ENCODE results near the gene MAMLD1.

Gene MAMLD1

GRCh38 chrX:150503898-150504219 lies 140.7 kb downstream of the MAMLD1 start:
- H3K9me3 ChIP-seq (ENCODE audit: severe bottlenecking) = no peaks in the 10 kb centered on the region

GRCh38 chrX:150504397-150505182 lies 141.5 kb downstream of the MAMLD1 start:
- no peaks in the 10 kb centered on the region for H3K9me3 ChIP-seq (ENCODE audit: severe bottlenecking)

More at GRCh38 chrX:150503898-150504219, 140.7 kb downstream of the MAMLD1 start:
- Histone ChIP-seq H3K27me3 (ENCODE audit: insufficient read depth, low read depth, severe bottlenecking) (peaks cover 13% of the 10 kb centered on the region), H3K27ac (no peak overlapping the region), H3K36me3 (no peaks in the 10 kb centered on the region), H3K4me3 (ENCODE audit: low read depth, low read length) (no peak overlapping the region)
- DNase-seq = no peak
- TF ChIP-seq CTCF (IDR thresholded peaks at IDR 0.05; ENCODE audit: low read depth, low read length) = no peak

GRCh38 chrX:150506020-150506419 lies 142.9 kb downstream of the MAMLD1 start:
- Histone ChIP-seq H3K27me3 (ENCODE audit: insufficient read depth, low read depth, severe bottlenecking) (peaks cover 14% of the 10 kb centered on the region), H3K4me3 (ENCODE audit: low read depth, low read length) (no peak overlapping the region), H3K9me3 (ENCODE audit: severe bottlenecking) (no peaks in the 10 kb centered on the region), H3K36me3 (no peaks in the 10 kb centered on the region), H3K27ac (no peak overlapping the region)
- no peak for DNase-seq
- no peak for TF ChIP-seq CTCF (IDR thresholded peaks at IDR 0.05; ENCODE audit: low read depth, low read length)

More at GRCh38 chrX:150504397-150505182, 141.5 kb downstream of the MAMLD1 start:
- no peak overlapping the region for H3K27ac ChIP-seq
- peak; percentile 41 for DNase-seq
- peaks cover 14% of the 10 kb centered on the region for H3K27me3 ChIP-seq (ENCODE audit: insufficient read depth, low read depth, severe bottlenecking)
- H3K4me3 ChIP-seq (ENCODE audit: low read depth, low read length) = no peak overlapping the region
- no peaks in the 10 kb centered on the region for H3K36me3 ChIP-seq
- peak; percentile 65 for TF ChIP-seq CTCF (IDR thresholded peaks at IDR 0.05; ENCODE audit: low read depth, low read length)

- Histone ChIP-seq H3K4me3 (ENCODE audit: low read depth, low read length) (no peak overlapping the region), H3K27me3 (ENCODE audit: insufficient read depth, low read depth, severe bottlenecking) (peaks cover 14% of the 10 kb centered on the region), H3K9me3 (ENCODE audit: severe bottlenecking) (no peaks in the 10 kb centered on the region), H3K36me3 (no peaks in the 10 kb centered on the region), H3K27ac (no peak overlapping the region)
- no peak for DNase-seq
- TF ChIP-seq CTCF (IDR thresholded peaks at IDR 0.05; ENCODE audit: low read depth, low read length) = no peak
These were observed 143.4 kb downstream of the MAMLD1 start for GRCh38 chrX:150506486-150506885.

GRCh38 chrX:150507251-150507856 lies 144.2 kb downstream of the MAMLD1 start:
- Histone ChIP-seq H3K4me3 (ENCODE audit: low read depth, low read length) (no peak overlapping the region), H3K36me3 (no peaks in the 10 kb centered on the region), H3K9me3 (ENCODE audit: severe bottlenecking) (no peaks in the 10 kb centered on the region), H3K27ac (no peak overlapping the region), H3K27me3 (ENCODE audit: insufficient read depth, low read depth, severe bottlenecking) (peaks cover 14% of the 10 kb centered on the region)
- no peak for TF ChIP-seq CTCF (IDR thresholded peaks at IDR 0.05; ENCODE audit: low read depth, low read length)
- DNase-seq = no peak
